Subcutaneous abdominal adipose tissue (tissue), 5 donors: Measurements from ENCODE around the gene GRIK4.

Source experiments
- H3K27ac ChIP-seq: one replicate; pipeline ENCODE4 v1.7.0; 2013; ENCODE audit warnings: low read depth, mild to moderate bottlenecking, inconsistent platforms, low read length, moderate library complexity
- H3K27me3 ChIP-seq, 5 donors: one replicate each; pipeline ENCODE4 v1.7.0; 2013; ENCODE audit warnings: low read length in 5 of 5, inconsistent platforms in 1 of 5; ENCODE audit not compliant: control insufficient read depth in 5 of 5, insufficient read depth in 4 of 5
- H3K36me3 ChIP-seq, 5 donors: one replicate each; pipeline ENCODE4 v1.7.0; 2013; ENCODE audit warnings: low read length in 5 of 5; ENCODE audit not compliant: control insufficient read depth in 5 of 5, insufficient read depth in 5 of 5
- H3K4me1 ChIP-seq, 5 donors: one replicate each; pipeline ENCODE4 v1.7.0; 2013; ENCODE audit warnings: low read length in 5 of 5, mild to moderate bottlenecking in 3 of 5, moderate library complexity in 1 of 5; ENCODE audit not compliant: control insufficient read depth in 5 of 5, insufficient read depth in 5 of 5
- H3K4me3 ChIP-seq, 5 donors: one replicate each; pipeline ENCODE4 v1.7.0; 2013; ENCODE audit warnings: low read length in 5 of 5, low read depth in 1 of 5
- H3K9ac ChIP-seq, 5 donors: one replicate each; pipeline ENCODE4 v1.7.0; 2013; ENCODE audit warnings: low read length in 5 of 5, mild to moderate bottlenecking in 4 of 5, moderate library complexity in 3 of 5
- H3K9me3 ChIP-seq, 5 donors: one replicate each; pipeline ENCODE4 v1.7.0; 2013; ENCODE audit warnings: low read length in 5 of 5; ENCODE audit not compliant: control insufficient read depth in 5 of 5
- donor health status: healthy.
- donor health status: healthy.
- donor health status: healthy.
- donor health status: healthy.
- donor health status: healthy.

The GRIK4 gene

GRCh38 chr11:120658071-120658423 lies 146.5 kb downstream of the GRIK4 start:
- Histone ChIP-seq H3K9me3 (peaks cover 0 to under 1% (median 0%) of the 10 kb centered on the region in 5 donors), H3K9ac (no peak overlapping the region), H3K4me3 (no peak overlapping the region), H3K27me3 (peaks cover 0 to 7% (median 6%) of the 10 kb centered on the region in 5 donors), H3K27ac (no peak overlapping the region), H3K36me3 (no peaks in the 10 kb centered on the region), H3K4me1 (no peaks in the 10 kb centered on the region)

- Histone ChIP-seq H3K36me3 (no peaks in the 10 kb centered on the region), H3K9ac (no peak overlapping the region), H3K4me3 (no peak overlapping the region), H3K27ac (no peak overlapping the region), H3K4me1 (no peaks in the 10 kb centered on the region), H3K9me3 (no peaks in the 10 kb centered on the region), H3K27me3 (peaks cover 0 to 7% (median 6%) of the 10 kb centered on the region in 5 donors)
Observed at GRCh38 chr11:120659076-120659475, 147.5 kb downstream of the GRIK4 start.

GRCh38 chr11:120660024-120660565 lies 148.5 kb downstream of the GRIK4 start:
- Histone ChIP-seq H3K4me1 (no peaks in the 10 kb centered on the region), H3K36me3 (no peaks in the 10 kb centered on the region), H3K4me3 (no peak overlapping the region), H3K9ac (no peak overlapping the region), H3K27me3 (peaks cover 0 to 8% (median 6%) of the 10 kb centered on the region in 5 donors), H3K9me3 (no peaks in the 10 kb centered on the region), H3K27ac (no peak overlapping the region)

GRCh38 chr11:120662071-120662676 lies 150.6 kb downstream of the GRIK4 start:
- Histone ChIP-seq H3K4me3 (no peak overlapping the region), H3K27me3 (peaks cover 0 to 21% (median 8%) of the 10 kb centered on the region in 5 donors), H3K4me1 (no peaks in the 10 kb centered on the region), H3K36me3 (no peaks in the 10 kb centered on the region), H3K9ac (no peak overlapping the region), H3K27ac (no peak overlapping the region), H3K9me3 (no peaks in the 10 kb centered on the region)

- no peaks in the 10 kb centered on the region for H3K4me1 ChIP-seq
- H3K4me3 ChIP-seq: no peak overlapping the region
- H3K9me3 ChIP-seq: no peaks in the 10 kb centered on the region
- no peak overlapping the region for H3K27ac ChIP-seq
- H3K9ac ChIP-seq: no peak overlapping the region
- H3K27me3 ChIP-seq: peaks cover 0 to 27% (median 15%) of the 10 kb centered on the region in 5 donors
- H3K36me3 ChIP-seq: no peaks in the 10 kb centered on the region
Observed at GRCh38 chr11:120663142-120663541, 151.6 kb downstream of the GRIK4 start.

- H3K27ac ChIP-seq: no peak overlapping the region
- peaks cover 5 to 29% (median 13%) of the 10 kb centered on the region in 5 donors for H3K27me3 ChIP-seq
- no peaks in the 10 kb centered on the region for H3K9me3 ChIP-seq
- no peak overlapping the region for H3K9ac ChIP-seq
- H3K4me3 ChIP-seq: no peak overlapping the region
- H3K4me1 ChIP-seq: no peaks in the 10 kb centered on the region
- no peaks in the 10 kb centered on the region for H3K36me3 ChIP-seq
Observed at GRCh38 chr11:120666121-120666639, 154.6 kb downstream of the GRIK4 start.

GRCh38 chr11:120667281-120667680 lies 155.7 kb downstream of the GRIK4 start:
- Histone ChIP-seq H3K27ac (no peak overlapping the region), H3K27me3 (peaks cover 5 to 29% (median 13%) of the 10 kb centered on the region in 5 donors), H3K4me3 (no peak overlapping the region), H3K36me3 (no peaks in the 10 kb centered on the region), H3K9ac (no peak overlapping the region), H3K4me1 (no peaks in the 10 kb centered on the region), H3K9me3 (no peaks in the 10 kb centered on the region)

- peaks cover 5 to 29% (median 13%) of the 10 kb centered on the region in 5 donors for H3K27me3 ChIP-seq
- no peak overlapping the region for H3K4me3 ChIP-seq
- no peaks in the 10 kb centered on the region for H3K36me3 ChIP-seq
Observed at GRCh38 chr11:120667934-120668333, 156.4 kb downstream of the GRIK4 start.

GRCh38 chr11:120668537-120668936 lies 157.0 kb downstream of the GRIK4 start:
- H3K9me3 ChIP-seq: no peaks in the 10 kb centered on the region
- H3K36me3 ChIP-seq: no peaks in the 10 kb centered on the region
- H3K27ac ChIP-seq: no peak overlapping the region
- H3K4me1 ChIP-seq: no peaks in the 10 kb centered on the region
- no peak overlapping the region for H3K4me3 ChIP-seq
- no peak overlapping the region for H3K9ac ChIP-seq
- H3K27me3 ChIP-seq: peaks cover 8 to 29% (median 18%) of the 10 kb centered on the region in 5 donors

More at GRCh38 chr11:120667934-120668333, 156.4 kb downstream of the GRIK4 start:
- Histone ChIP-seq H3K9ac (no peak overlapping the region), H3K27ac (no peak overlapping the region), H3K4me1 (no peaks in the 10 kb centered on the region), H3K9me3 (no peaks in the 10 kb centered on the region)

GRCh38 chr11:120674542-120674941 lies 163.0 kb downstream of the GRIK4 start:
- no peak overlapping the region for H3K27ac ChIP-seq

More at GRCh38 chr11:120674542-120674941, 163.0 kb downstream of the GRIK4 start:
- H3K36me3 ChIP-seq: no peaks in the 10 kb centered on the region
- H3K9me3 ChIP-seq: no peaks in the 10 kb centered on the region
- H3K9ac ChIP-seq: no peak overlapping the region
- peaks cover 0 to 15% (median 4%) of the 10 kb centered on the region in 5 donors for H3K27me3 ChIP-seq
- H3K4me1 ChIP-seq: no peaks in the 10 kb centered on the region
- H3K4me3 ChIP-seq: no peak overlapping the region
